Coronary artery (tissue), 2 donors: ENCODE measurements around the gene OSGEPL1.
"Not testable (repeated sequence)": the region's sequence is repeated elsewhere in the genome, so short reads cannot be mapped to it uniquely, and the experiment has no call there.

Source experiments
- DNase-seq: peaks from one replicate; pipeline ENCODE4 v3.0.0-alpha.2; 2017; ENCODE audit warnings: low spot score
- H3K27ac ChIP-seq, 2 donors: fragments of 200-600 bp; sonication (generic); one replicate each; pipeline ENCODE4 v1.5.1; 2016 to 2019
- H3K4me3 ChIP-seq: fragments of 200-600 bp; sonication (generic); 2 replicates; pipeline ENCODE4 v1.5.1; 2016; ENCODE audit warnings: mild to moderate bottlenecking, moderate library complexity
- CTCF ChIP-seq: fragments of 200-600 bp; sonication (generic); IDR thresholded peaks from one replicate; pipeline ENCODE4 v1.5.1; 2019; ENCODE audit warnings: antibody characterized with exemption

OSGEPL1 gene

GRCh38 chr2:189729430-189729829 lies 33.2 kb downstream of the OSGEPL1 start:
- TF ChIP-seq CTCF = no peak
- Histone ChIP-seq H3K4me3 (no peak overlapping the region), H3K27ac (no peak overlapping the region)
- no peak for DNase-seq

GRCh38 chr2:189726849-189727248 lies 35.7 kb downstream of the OSGEPL1 start:
- no peak overlapping the region for H3K4me3 ChIP-seq
- no peak for TF ChIP-seq CTCF
- H3K27ac ChIP-seq = no peak overlapping the region
- no peak for DNase-seq

GRCh38 chr2:189726271-189726670 lies 36.3 kb downstream of the OSGEPL1 start:
- H3K4me3 ChIP-seq = no peak overlapping the region
- TF ChIP-seq CTCF = no peak
- DNase-seq = no peak

GRCh38 chr2:189723192-189723591 lies 39.4 kb downstream of the OSGEPL1 start:
- no peak for TF ChIP-seq CTCF
- Histone ChIP-seq H3K4me3 (no peak overlapping the region), H3K27ac (no peak overlapping the region)
- no peak for DNase-seq

More at GRCh38 chr2:189726271-189726670, 36.3 kb downstream of the OSGEPL1 start:
- no peak overlapping the region for H3K27ac ChIP-seq

- no peak for TF ChIP-seq CTCF
- no peak overlapping the region for H3K27ac ChIP-seq
- no peak overlapping the region for H3K4me3 ChIP-seq
- DNase-seq = no peak
These were observed 43.0 kb downstream of the OSGEPL1 start for GRCh38 chr2:189719571-189719970.

- H3K4me3 ChIP-seq, H3K27ac ChIP-seq, DNase-seq: not testable (repeated sequence)
These were observed 45.0 kb downstream of the OSGEPL1 start for GRCh38 chr2:189717593-189717992.

GRCh38 chr2:189709501-189710221 lies 52.9 kb downstream of the OSGEPL1 start:
- no peak overlapping the region for H3K27ac ChIP-seq
- DNase-seq = no peak
- TF ChIP-seq CTCF = no peak
- H3K4me3 ChIP-seq = no peak overlapping the region
